T follicular helper cell (primary cell): ENCODE results near the gene DEPP1.

ENCODE experiments used
- DNase-seq: peaks from one replicate; pipeline ENCODE4 v3.0.0-alpha.2; 2020; ENCODE audit warnings: low read depth

DEPP1 gene

DNA sequence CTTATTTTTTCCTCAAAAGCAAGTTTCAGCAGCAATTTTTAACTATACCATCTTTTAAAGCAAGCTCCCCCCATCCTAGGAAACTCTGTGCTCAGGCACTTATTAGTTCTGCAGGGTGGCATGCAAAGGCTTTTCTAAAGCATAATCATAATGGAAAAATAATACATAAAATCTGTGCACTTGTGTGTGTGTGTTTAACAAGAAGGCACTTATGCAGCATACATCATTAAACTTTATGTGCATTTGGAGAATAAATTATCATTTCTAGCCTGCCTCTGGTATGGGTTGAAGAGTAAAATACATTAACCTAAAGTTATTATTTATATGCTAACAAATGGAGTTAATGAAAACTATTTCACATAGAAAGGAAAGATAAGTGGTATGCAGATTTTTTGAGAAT lies 24.6 kb downstream of the DEPP1 start:
- no peak for DNase-seq

DNA sequence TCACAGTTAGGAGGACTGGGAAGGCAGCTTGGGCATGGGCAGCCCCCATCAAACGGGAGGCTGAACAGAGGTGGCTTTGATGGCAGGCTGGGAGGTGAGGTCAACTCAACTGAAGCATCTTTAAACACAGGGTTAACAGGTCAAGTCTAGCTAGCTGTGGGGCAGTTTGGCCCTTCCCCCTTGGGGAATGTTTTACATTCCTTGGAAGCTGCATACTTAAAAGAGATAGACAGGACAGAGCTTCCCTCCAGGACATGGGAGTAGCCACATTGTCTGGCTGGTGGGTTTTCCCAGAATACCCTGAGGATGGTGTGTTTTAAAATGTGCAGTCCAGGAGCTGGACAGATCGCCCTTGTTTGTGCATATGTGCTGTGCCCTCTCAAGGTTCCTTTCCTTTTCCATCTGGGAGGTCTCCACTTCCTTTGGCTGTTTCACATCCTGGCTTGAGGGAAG lies 25.8 kb downstream of the DEPP1 start:
- no peak for DNase-seq

DNA sequence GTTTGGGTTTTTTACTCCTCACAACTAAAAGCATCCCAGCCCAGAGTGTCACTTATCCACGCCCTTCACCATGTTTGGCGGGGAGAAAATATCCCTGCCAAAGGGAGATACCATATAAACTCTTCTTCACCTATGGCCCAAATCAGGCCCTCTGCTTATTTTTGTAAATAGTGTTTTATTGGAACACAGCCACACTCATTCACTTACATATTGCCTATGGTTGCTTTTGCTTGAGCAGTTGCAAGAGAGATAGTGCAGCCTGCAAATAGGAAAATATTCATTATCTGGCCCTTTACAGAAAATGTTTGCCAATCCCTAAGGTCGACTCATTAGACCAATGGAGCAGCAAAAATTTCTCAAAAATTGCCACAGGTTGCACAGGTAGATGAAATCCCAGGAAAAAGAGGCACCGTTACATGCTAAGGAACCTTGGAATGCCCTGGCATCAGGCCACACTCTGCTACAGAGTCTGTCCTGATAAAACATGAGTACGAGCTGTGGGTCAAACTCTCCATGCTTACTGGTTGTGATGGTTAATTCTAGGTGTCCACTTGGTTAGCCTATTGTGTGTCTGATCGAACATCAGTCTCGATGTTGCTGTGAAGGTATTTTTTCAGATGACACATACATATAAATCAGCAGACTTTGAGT lies 26.9 kb downstream of the DEPP1 start:
- DNase-seq: no peak

DNA sequence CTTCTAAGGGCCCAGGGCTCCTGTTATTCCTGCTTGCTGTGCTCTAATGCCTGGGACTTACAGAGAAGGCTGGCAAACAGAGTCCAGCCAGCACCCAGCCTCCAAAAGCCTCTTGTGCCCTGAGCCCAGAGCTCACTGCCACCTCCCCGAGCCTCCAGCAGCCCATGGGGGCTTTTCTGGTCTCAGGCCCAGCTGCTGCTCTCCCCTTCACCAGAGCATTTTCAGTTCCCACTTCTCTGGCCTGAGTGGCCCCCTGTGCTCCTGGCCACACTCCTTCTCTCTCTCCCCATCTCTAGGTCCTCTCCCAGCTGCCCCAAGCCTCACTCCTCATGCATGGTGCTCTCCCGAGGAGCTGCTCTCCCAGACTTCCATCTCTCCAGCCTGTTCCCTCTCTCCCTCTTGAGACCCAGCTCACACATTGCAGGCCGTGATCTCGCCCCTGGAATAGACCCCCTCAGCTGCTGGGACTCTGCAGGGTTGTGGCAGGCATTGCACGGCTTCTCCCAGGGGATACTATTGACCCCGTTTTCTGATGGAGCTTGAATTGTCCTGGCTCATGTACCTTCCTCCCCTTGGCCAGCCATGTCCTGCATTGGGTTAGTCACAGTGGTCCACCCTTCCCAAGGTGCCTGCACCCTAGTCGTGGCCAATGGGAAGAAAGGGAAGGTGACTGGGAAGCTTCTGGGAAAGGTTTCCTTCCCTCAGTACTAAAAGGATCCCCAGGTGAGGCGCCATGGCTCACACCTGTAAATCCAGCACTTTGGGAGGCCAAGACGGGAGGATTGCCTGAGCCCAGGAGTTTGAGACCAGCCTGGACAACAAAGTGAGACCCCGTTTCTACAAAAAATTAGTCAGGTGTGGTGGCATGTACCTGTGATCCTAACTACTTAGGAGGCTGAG lies 28.0 kb downstream of the DEPP1 start:
- DNase-seq: no peak

DNA sequence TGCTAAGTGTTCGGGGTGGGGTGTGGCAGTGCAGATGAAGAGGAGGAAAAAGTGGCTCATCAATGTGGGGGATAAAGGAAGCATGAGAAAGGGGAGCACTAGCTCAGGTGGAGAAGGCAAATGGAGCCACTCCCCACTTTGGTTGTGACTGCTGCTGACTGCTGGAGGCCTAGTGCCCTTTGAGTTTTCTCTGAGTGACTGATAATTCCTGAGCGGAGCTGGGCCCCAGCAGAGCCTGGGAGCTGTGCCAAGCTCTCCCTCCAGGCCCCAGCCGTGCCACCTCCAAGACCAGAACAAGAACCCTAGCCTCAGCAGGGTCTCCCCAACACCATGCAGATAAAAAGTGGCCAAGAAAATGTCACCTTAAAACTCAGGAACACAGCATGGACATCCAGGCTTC lies 28.7 kb downstream of the DEPP1 start:
- DNase-seq: no peak

DNA sequence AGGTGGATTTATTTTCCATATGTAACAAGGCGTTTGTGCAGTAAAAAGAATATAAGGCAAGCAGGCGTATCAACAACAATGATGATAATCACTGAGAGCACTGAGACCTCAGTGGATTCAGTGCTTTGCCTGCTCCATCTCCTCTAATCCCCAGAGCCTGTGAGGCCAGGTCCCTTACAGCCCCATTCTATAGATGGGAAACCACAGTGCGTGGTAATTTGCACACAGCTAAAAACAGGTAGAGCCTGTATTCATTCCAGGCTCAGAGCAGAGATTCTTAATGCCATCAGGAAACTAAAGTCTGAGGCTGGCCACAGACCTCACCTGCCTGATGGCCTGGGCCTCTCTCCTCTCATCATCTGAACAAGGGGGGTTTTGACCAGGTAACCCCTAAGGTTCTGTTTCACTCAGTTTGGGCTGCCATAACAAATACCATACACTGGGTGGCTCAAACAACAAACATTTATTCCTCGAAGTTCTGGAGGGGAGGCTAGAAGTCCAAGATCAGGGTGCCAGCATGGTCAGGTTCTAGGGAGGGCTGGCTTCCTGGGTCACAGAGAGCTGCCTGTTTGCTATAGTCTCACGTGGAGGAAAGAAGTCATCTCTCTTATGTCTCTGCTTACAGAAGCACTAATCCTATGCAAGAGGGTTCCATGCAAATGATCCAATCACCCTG lies 29.3 kb downstream of the DEPP1 start:
- no peak for DNase-seq

DNA sequence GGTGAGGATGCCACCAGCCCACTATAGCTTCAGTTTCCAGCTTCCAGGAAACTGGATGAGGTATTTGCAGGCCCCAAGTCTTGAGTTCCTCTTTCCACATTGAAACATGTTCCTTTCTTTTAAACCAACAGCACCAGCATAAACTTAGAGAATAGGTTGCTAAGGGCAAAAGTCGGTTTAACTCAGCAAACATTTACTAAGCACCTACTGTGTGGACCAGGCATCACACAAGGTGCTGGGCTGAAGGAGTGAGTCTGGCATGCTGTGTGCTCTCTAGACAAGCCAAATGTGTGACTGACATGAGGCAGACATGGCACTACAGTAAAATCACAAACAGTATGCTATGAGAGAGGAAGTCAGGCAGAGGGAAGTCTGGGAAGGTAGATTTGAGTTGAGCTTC lies 30.0 kb downstream of the DEPP1 start:
- DNase-seq: no peak

DNA sequence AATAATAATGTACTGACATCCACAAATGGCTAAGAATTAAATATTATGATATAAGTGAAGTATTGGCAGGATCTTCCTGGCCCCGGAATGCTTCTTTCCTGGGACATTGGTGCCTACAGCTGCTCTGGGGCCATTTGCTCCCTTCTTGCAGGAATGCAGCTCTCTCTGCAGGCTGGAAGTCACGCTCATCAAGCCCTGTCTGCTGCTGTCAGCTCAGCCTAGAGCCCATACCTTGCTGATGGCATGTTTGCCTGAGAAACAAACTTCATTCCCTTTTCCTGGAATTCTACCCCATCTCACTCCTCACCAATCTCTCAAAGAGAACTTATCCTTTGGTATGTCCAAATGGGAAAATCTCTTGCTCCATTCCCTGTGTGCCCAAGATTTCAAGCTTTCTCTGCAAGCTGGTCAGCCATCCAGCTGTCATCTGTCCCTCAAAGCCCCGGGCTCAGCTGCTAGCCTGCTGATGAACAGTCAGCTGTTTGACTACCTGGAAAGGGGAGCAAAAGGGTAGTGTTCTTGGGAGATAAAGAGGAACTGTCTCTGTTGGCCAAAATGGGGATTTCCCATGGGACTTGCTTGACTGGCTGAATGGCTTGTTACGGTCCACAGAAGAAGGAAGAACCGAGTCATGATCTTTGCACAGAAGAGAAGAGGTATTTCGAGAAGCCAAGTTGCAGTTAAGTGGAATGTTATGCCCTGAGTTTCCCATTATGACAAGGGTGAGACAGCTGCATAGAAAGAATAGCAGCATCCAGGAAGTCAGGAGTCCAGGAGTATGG lies 31.0 kb downstream of the DEPP1 start:
- DNase-seq: no peak

DNA sequence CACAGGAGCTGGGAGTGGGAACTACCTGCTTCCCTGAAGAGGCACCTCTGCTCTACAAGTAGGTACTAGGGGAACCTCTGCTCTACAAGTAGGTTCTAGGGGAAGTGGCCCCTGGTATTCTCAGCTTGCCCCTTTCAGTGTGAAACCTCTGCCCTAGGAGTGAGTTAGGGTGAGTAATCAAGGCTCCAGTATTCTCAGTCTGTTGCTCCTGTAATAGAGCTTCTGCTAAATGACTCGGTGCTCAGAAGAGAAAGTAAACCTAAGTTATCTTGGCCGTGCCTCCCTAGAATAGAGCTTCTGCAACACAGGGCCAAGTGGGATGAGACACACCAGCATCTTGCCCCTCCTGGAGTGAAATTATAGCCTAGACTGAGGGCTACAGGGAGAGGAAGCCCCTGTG lies 32.4 kb downstream of the DEPP1 start:
- DNase-seq: no peak

DNA sequence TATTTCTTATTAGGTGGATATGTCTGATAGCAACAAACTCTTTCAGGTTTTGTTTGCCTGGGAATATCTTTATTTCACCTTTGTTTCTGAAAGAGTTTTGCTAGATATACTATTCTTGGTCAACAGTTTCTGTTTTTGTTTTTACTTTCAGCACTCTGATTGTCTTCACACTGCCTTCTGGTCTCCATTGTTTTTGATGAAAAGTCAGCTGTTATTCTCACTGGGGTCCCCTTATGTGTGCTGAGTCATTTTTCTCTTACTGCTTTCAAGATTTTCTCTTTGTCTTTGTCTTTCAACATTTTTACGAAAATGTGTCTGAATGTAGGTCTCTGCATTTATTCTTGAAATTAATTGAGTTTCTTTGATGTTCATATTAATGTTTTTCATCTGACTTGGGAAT lies 34.3 kb downstream of the DEPP1 start:
- DNase-seq: no peak

DNA sequence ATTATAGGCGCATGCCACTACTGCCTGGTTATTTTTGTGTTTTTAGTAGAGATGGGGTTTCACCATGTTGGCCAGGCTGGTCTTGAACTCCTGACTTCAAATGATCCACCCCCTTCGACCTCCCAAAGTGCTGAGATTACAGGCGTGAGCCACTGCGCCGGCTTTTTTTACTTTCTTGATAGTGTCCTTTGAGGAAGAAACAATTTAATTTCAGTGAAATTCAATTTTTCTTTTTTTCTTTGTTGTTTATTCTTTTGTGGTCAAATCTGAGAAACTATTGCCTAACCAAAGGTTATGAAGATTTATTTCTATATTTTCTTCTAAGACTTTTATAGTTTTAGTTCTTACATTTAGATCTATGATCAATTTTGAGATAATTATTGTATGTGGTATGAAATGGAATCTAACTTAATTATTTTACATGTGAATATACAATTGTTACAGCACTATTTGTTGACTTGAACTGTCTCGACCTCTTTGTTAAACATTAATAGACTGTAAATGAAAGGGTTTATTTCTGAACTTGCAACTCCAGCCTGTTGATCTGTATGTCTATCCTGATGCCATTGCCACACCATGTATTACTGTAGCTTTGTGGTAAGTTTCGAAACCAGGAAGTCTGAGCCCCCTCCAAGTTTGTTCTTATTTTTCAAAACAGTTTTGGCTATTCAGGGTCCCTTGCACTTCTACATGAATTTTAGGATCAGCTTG lies 38.8 kb downstream of the DEPP1 start:
- no peak for DNase-seq

DNA sequence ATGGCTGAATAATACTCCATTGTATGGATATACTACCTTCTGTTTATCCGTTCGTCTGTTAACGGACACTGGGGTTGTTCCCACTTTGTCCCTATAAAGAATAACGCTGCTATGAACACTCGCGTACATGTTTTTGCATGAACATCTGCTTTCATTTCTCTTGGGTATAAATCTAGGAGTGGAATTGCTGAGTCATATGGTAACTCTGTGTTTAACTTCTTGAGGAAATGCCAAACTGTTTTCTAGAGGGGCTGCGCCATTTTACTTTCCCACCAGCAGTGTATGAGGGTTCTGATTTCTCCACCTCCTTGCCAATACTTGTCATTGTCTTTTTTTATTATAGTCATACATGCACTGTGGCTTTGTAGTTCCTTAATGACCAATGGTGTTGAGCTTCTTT lies 39.7 kb downstream of the DEPP1 start:
- DNase-seq: no peak

DNA sequence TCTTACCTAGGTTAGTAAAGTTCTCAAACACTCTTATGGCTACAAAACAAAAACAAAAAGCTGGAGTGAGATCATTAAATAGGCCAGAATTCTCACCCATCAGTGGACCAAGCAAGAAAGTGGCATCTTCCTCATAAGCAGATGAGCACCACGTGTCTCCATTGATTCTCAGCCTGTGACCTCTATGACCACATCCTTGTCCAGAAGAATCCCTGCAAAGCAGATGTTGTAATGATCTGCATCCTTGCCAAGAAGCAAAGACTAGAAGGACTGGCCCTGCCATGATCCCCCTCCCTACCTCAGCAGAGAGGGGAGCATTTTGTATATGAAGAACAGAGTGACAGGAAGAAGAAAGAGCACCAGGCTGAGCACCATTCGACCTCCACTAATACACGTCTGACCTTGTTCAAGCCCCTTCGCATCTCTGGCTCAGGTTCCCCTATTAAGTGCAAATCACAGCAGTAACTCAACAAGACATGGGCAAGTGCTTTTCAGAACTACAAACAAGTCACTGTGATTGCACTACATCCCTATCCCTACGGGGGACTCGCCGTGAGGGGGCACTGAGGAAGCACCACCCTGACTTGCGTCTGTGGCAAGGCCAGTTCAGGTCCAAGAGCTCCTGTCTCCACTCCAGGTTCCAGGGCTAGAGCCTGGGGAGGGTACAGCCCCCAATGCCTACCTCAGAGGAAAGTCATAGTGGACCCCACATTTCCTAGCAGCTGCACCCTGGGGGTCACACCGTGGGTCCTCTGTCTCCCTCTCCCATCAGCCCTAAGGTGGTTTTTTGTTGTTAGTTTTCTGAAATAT lies 41.2 kb downstream of the DEPP1 start:
- DNase-seq: no peak

DNA sequence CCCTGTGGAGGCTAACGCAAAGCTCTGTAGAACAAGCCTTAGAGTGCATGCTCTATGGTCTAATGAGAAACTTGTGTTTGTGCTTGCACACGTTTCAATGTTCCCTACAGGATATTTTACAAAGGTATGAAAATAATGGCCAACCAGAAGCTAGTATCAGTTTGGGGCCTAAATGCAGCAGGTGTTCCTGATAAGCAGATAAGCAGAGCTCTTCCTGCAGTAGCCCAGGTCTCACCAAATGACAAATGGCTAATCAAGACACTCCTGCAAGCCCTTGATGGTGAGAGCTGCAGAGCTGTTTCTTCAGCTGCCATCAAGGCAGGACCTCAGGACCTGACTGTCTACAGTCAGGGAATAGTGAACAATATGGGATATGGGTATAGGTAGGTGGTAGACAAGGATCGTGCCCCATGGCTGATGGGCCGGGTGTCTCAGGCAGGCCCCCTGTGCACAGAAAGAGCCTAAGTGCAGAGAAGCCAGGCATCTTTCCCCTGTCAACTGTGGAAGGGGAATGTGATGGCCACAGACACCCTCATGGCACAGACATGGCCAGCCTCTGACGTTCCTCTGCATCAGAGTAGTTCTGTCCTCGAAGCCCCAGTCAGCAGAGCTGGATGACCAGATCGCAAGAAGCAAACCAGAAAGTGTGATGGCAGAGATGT lies 42.2 kb downstream of the DEPP1 start:
- no peak for DNase-seq

DNA sequence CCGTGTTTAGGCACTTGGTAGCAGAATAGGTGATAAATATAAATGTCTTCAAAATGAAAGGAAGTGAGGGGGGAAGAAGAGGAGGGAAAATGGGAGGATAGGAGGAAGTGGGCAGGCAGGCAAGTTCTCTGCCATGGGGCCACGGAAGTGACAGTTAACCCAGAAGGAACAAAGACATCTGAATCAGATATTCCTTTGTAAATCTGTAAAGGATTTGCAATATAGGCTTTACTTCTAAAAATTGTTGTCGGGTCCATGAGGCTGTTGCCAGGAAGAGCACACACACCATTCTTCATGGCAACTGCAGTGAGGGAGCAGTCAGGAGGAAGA lies 42.7 kb downstream of the DEPP1 start:
- no peak for DNase-seq

DNA sequence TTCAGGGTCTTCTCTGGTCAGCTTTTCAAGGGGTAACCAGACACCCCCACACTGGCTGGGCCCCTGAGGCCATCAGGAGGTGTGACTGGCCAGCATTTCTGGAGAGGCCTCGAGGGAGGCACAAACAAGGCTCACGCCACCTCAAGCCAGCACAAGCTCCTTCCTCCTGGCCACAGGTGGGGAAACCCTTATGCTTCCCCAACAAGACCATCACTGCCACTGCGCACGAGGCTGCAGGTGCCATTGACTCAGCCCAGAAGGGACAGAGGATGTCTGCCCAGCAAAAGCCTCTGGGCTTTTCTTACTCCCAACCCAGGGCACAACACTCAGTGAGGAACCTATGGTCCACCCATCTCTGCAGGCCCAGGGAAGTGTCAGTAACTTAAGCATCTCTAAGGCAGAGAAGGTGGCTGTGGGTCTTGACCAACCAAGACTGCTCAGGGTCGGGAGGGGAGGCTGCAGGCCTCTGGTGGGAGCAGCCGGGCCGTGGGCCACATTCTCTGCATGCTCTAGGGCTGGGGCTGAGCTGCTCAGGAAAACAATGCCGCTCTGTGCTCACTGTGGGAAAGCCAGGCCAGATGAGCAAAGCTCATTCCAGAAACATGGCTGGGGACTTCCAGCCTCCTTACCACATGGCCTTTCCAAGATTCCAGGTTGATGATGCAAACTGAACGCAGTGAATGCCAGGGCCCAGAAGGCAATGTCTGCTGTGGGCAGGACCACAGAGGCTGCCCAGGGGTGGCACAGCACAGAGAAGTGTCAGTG lies 43.2 kb downstream of the DEPP1 start:
- no peak for DNase-seq

DNA sequence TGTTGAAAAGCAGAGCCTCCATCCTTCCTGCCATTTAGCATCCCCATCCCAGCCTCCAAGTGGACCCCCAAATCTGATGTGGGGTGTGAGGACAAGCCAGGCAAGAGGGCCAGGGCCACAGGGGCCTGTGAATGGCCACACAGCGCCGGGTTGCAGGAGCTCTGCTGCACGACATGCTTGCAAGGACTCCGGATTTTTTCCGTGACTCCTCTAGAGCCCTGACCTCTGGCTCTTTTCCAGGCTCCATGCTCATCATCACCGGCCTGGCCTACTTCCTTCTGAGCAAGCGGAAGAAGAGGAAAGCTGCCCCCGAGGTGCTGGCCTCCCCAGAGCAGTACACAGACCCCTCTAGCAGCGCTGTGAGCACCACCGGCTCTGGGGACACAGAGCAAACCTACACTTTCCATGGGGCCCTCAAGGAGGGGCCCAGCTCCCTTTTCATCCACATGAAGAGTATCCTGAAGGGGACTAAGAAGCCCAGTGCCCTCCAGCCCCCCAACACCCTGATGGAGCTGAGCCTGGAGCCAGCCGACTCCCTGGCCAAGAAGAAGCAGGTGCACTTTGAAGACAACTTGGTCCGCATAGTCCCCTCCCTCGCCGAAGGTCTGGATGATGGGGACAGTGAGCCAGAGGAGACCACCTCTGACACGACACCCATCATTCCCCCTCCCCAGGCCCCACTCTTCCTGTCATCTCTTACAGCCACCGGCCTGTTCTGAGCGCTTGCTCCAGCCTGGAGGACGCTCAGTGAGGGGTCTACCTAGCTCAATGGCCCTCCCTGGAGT lies 44.0 kb downstream of the DEPP1 start:
- DNase-seq: no peak

DNA sequence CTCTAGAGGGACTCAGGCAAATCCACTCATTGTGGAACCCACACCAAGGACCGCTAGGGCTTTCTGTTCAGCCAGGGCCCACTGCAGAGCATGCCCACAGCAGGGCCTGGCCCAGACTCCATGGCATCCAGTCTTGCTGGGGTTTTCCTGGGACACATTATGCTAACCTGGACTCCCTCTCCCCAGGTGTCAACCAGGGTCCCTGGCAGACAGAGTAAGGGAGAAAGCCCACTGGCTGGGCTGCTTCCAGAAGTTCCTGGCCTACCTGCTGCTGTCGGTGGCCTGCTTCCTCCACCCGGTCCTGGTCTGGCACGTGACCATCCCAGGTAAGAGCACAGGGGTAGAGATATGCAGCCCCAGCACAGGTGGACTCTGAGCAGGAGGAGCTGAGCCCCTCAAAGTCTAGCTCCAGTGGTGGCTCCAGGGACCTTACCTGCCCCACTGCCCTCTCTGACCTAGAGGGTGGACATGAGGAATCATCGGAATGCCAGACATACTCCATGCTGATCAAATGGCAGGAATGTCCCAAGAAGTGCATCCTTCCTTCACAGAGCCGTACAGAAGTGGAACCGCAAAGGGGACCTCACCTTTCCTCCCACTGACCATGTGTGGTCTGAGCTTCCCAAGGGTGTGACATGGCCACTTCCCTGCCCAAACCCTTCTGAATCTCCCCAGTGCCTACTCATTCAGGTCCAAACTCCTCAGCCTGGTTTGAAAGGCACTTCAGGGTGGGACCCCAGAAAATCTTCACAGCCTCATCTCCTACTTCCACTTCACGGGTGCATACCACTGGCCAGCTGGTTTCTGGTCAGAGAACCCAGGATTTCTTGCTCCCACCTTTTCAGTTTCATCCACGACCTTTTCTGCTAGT lies 44.9 kb downstream of the DEPP1 start:
- DNase-seq: no peak
